HG03025 (cell line): ENCODE data around the gene CACNB2.

Experiments used
- ATAC-seq: cut with Tn5 transposase; IDR thresholded peaks from one replicate; pipeline ENCODE4 v1.9.1; 2021; ENCODE audit warnings: mild to moderate bottlenecking, moderate library complexity; ENCODE audit not compliant: unreplicated experiment, low FRiP score

Gene CACNB2

GRCh38 chr10:18222866-18223265 lies 82.6 kb downstream of the CACNB2 start:
- ATAC-seq = no peak

GRCh38 chr10:18223898-18224297 lies 83.7 kb downstream of the CACNB2 start:
- ATAC-seq = no peak

GRCh38 chr10:18224626-18225445 lies 84.6 kb downstream of the CACNB2 start:
- no peak for ATAC-seq

GRCh38 chr10:18226336-18226735 lies 86.1 kb downstream of the CACNB2 start:
- no peak for ATAC-seq

GRCh38 chr10:18229826-18230225 lies 89.6 kb downstream of the CACNB2 start:
- ATAC-seq = no peak

- ATAC-seq = no peak
Observed at GRCh38 chr10:18230794-18231193, 90.6 kb downstream of the CACNB2 start.

GRCh38 chr10:18231480-18231879 lies 91.3 kb downstream of the CACNB2 start:
- no peak for ATAC-seq

- no peak for ATAC-seq
Observed at GRCh38 chr10:18233775-18234174, 93.6 kb downstream of the CACNB2 start.

- ATAC-seq = no peak
Observed at GRCh38 chr10:18235477-18235876, 95.3 kb downstream of the CACNB2 start.

GRCh38 chr10:18236756-18237155 lies 96.5 kb downstream of the CACNB2 start:
- no peak for ATAC-seq

- no peak for ATAC-seq
Observed at GRCh38 chr10:18238870-18239485, 98.8 kb downstream of the CACNB2 start.

- no peak for ATAC-seq
Observed at GRCh38 chr10:18240185-18240882, 100.1 kb downstream of the CACNB2 start.

- no peak for ATAC-seq
Observed at GRCh38 chr10:18246967-18247366, 106.7 kb downstream of the CACNB2 start.

- ATAC-seq = no peak
Observed at GRCh38 chr10:18252086-18252485, 111.9 kb downstream of the CACNB2 start.

- no peak for ATAC-seq
Observed at GRCh38 chr10:18254086-18254485, 113.9 kb downstream of the CACNB2 start.

- ATAC-seq = no peak
Observed at GRCh38 chr10:18254692-18255091, 114.5 kb downstream of the CACNB2 start.

GRCh38 chr10:18260310-18260922 lies 120.2 kb downstream of the CACNB2 start:
- no peak for ATAC-seq

- no peak for ATAC-seq
Observed at GRCh38 chr10:18261063-18261610, 120.9 kb downstream of the CACNB2 start.

- no peak for ATAC-seq
Observed at GRCh38 chr10:18261768-18262231, 121.6 kb downstream of the CACNB2 start.

- ATAC-seq = no peak
Observed at GRCh38 chr10:18264466-18265050, 124.3 kb downstream of the CACNB2 start.
